HPDE6-E6E7 (cell line): ENCODE data around the gene KRT40.
"Not testable (repeated sequence)": the region's sequence is repeated elsewhere in the genome, so short reads cannot be mapped to it uniquely, and the experiment has no call there.

Source experiments
- DNase-seq: peaks from one replicate; pipeline ENCODE4 v3.0.0; 2011; ENCODE audit warnings: missing footprints; ENCODE audit errors: extremely low spot score

Gene KRT40

GRCh38 chr17:40984226-40984625 lies at the start of gene KRT40:
Gene KRT40 (minus strand): TSS chr17:40984326. CDS start chr17:40984273, 53 bp downstream.
- DNase-seq = no peak

- DNase-seq = no peak
These were observed 45.6 kb upstream of the KRT40 start, which contains the start of gene KRTAP1-4 for GRCh38 chr17:41029633-41030245. Gene KRTAP1-4 (minus strand): TSS chr17:41030195. CDS start chr17:41030078, 117 bp downstream.

GRCh38 chr17:41026715-41027471 lies 42.8 kb upstream of the KRT40 start, which contains the start of gene KRTAP1-5:
Gene KRTAP1-5 (minus strand): TSS chr17:41027208. CDS start chr17:41027155, 53 bp downstream.
- no peak for DNase-seq

- DNase-seq = no peak
These were observed 40.6 kb upstream of the KRT40 start for GRCh38 chr17:41024697-41025096.

- no peak for DNase-seq
These were observed 36.2 kb upstream of the KRT40 start for GRCh38 chr17:41020336-41020735.

- no peak for DNase-seq
These were observed 35.3 kb upstream of the KRT40 start for GRCh38 chr17:41019415-41019814.

- DNase-seq = no peak
These were observed 34.4 kb upstream of the KRT40 start for GRCh38 chr17:41018541-41018940.

GRCh38 chr17:41016578-41017215 lies 32.6 kb upstream of the KRT40 start:
- no peak for DNase-seq

GRCh38 chr17:41015454-41015853 lies 31.3 kb upstream of the KRT40 start:
- DNase-seq = no peak

- no peak for DNase-seq
These were observed 29.5 kb upstream of the KRT40 start for GRCh38 chr17:41013606-41014005.

GRCh38 chr17:41013181-41013580 lies 29.1 kb upstream of the KRT40 start:
- DNase-seq = no peak

GRCh38 chr17:41012326-41013120 lies 28.4 kb upstream of the KRT40 start:
- no peak for DNase-seq

GRCh38 chr17:41010441-41010840 lies 26.3 kb upstream of the KRT40 start:
- DNase-seq = no peak

GRCh38 chr17:41009936-41010335 lies 25.8 kb upstream of the KRT40 start:
- no peak for DNase-seq

GRCh38 chr17:41009301-41009760 lies 25.2 kb upstream of the KRT40 start:
- DNase-seq = no peak

- DNase-seq = no peak
These were observed 24.7 kb upstream of the KRT40 start, which contains the start of gene KRTAP3-1 for GRCh38 chr17:41008811-41009210. Gene KRTAP3-1 (minus strand): TSS chr17:41009128. CDS start chr17:41009074, 54 bp downstream.

- no peak for DNase-seq
These were observed 20.3 kb upstream of the KRT40 start for GRCh38 chr17:41004397-41004796.

GRCh38 chr17:41003926-41004325 lies 19.8 kb upstream of the KRT40 start:
- DNase-seq = no peak

- DNase-seq = peak; percentile 34
These were observed 18.7 kb upstream of the KRT40 start for GRCh38 chr17:41002814-41003213.

- DNase-seq = no peak
These were observed 17.7 kb upstream of the KRT40 start for GRCh38 chr17:41001795-41002194.

GRCh38 chr17:40999563-40999962 lies 15.4 kb upstream of the KRT40 start, which contains the start of gene KRTAP3-2:
Gene KRTAP3-2 (minus strand): TSS chr17:40999906. CDS start chr17:40999853, 53 bp downstream.
- DNase-seq = not testable (repeated sequence)
